Epithelial cell of proximal tubule (primary cell): Measurements from ENCODE around the gene DEFB124. TPM values are rescaled to one million over a fixed set of nuclear protein-coding genes. Genes with fewer than 3 reads are reported as not detected.
"Not testable (repeated sequence)": the region's sequence is repeated elsewhere in the genome, so short reads cannot be mapped to it uniquely, and the experiment has no call there.

Source experiments
- DNase-seq: peaks from one replicate; pipeline ENCODE4 v3.0.0-alpha.2; 2011; ENCODE audit warnings: low read depth
- H3K4me3 ChIP-seq: 2 replicates; pipeline ENCODE4 v1.5.1; 2011; ENCODE audit warnings: low read depth, mild to moderate bottlenecking, low read length
- total RNA-seq: library from RNA; depleted of rRNA; stranded (reverse); fragments of >200 nt; gene quantifications from 2 replicates; pipeline ENCODE4 v1.2.3, GENCODE V29; 2015
- TF ChIP-seq, protein P1 (sequence below): conservative IDR thresholded peaks from 2 replicates; pipeline ENCODE4 v1.5.1; 2012; ENCODE audit warnings: low read depth, mild to moderate bottlenecking, low read length

DEFB124 gene
- total RNA-seq, 1 donor from 2014 or later, result not detected

DNA sequence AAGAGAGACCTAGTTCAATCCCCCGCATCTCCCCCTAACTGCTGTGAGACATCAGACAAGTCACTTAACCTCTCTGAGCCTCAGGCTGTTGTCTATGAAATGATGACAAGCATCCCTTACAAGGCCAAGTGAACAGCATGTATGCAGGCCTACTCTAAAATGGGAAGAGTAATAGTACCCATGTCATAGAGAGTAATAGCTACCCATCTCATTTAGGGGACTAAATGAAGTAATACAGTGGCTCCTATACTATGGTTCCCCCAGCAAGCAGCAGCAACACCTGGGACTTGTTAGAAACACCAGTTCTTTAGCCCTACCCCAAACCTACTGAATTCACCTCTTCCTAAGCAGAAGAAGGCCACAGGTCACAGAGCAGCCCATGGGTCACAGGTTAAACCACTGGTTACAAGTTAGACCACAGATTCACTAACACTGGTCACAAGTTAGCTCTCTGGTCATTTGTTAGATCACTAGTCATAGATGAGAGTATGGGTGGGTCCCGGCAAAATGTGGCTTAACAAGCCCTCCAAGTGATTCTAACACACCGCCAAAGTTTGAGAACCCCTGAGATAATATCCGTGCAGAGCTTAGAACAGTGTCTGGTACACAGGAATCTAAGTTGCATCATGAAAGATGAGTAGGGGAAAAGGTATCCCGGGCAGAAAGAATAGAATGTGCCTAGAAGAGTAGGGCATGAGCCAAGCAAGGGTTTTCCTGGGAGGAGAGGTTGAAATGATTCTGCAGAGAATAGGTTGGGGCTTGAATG is 1.4 kb downstream of the DEFB124 start:
- TF ChIP-seq, protein P1, sequence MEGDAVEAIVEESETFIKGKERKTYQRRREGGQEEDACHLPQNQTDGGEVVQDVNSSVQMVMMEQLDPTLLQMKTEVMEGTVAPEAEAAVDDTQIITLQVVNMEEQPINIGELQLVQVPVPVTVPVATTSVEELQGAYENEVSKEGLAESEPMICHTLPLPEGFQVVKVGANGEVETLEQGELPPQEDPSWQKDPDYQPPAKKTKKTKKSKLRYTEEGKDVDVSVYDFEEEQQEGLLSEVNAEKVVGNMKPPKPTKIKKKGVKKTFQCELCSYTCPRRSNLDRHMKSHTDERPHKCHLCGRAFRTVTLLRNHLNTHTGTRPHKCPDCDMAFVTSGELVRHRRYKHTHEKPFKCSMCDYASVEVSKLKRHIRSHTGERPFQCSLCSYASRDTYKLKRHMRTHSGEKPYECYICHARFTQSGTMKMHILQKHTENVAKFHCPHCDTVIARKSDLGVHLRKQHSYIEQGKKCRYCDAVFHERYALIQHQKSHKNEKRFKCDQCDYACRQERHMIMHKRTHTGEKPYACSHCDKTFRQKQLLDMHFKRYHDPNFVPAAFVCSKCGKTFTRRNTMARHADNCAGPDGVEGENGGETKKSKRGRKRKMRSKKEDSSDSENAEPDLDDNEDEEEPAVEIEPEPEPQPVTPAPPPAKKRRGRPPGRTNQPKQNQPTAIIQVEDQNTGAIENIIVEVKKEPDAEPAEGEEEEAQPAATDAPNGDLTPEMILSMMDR, result no peak
- H3K4me3 ChIP-seq, result no peak overlapping the region
- no peak for DNase-seq

DNA sequence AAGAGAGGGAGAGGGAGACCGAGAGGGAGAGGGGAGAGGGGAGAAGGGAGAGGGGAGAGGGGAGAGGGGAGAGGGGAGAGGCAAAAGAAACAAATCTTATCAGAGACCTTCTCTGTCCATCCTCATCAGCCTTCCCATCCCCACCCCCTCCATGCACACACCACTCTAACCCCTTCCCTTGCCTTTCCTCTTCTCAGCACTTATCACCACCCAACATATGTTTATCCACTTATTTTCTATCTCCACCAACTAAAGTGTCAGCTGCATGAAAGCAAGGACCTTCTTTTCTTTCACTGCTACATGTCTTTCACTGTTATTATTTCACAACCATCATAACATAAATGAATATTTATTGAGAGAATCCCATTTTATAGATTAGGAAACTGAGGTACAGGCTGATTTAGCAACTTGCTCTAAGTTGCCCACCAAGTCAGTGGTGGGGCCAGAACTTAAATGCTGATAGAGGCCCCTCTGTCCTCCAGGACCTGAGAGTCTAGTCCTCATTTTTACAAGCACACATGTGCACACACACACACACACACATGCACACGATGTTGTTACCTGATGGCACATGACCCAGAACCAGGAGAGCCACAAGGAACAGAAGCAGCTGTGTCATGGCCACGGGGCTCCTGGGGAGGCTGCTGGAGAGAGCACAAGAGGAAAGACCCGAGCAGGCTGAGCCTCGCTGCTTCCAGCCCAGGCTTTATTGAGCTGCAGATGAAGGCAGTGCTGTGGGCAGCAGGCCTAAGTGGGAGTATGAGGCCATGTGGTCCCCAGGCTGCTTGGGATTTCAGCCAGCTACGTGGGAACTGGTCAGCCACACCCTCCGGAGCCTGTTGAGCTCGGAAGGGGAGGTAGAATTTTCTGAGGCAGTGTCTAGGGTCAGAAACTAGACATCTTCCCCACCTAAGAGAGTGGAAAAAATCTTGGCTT is 2.3 kb downstream of the DEFB124 start:
- H3K4me3 ChIP-seq, result no peak overlapping the region
- TF ChIP-seq, protein P1, result no peak
- no peak for DNase-seq

DNA sequence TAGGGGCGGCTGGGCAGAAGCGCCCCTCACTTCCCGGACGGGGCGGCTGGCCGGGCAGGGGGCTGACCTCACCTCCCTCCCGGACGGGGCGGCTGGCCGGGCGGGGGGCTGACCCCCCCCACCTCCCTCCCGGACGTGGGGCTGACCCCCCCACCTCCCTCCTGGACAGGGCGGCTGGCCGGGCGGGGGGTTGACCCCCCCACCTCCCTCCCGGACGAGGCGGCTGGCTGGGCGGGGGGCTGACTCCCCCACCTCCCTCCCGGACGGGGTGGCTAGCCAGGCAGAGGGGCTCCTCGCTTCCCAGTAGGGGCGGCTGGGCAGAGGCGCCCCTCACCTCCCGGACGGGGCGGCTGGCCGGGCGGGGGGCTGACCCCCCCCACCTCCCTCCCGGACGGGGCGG is 4.0 kb downstream of the DEFB124 start:
- DNase-seq, H3K4me3 ChIP-seq: not testable (repeated sequence)

DNA sequence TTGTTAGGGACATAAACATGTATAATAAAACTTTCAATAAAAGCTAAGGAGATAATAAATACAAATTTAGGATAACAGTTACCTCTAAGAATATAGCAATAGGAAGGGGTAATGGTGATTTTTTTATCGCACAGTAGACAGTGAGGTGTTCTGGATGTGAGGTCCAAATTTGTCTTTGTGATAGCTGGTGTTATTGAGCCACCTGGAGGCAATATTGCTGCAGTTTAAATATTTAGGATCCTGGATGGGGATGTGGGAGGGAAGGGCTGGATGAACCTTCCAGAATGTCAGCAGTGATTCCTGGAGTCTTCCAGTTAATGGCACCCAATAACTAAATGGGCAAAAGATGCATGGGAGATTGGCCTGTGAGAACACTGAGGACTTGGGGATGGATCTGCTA is 20.6 kb downstream of the DEFB124 start:
- TF ChIP-seq, protein P1, result no peak
- no peak for DNase-seq
- H3K4me3 ChIP-seq, result no peak overlapping the region

DNA sequence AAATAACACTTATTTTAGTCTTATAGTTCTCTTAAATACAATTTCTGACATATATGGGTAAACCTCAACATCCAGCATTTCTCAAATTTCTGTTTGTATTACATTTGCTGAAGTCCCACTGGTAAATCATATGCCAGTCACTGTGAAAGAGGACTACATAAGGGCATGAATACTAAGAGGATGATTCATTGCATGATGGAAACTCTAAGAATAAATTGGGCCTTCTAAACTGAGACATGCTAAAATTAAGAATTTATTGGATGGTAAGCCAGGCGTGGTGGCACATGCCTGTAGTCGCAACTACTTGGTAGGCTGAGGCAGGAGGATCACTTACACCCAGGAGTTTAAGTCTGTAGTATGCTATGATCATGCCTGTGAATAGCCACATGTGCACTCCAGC is 22.4 kb downstream of the DEFB124 start:
- no peak overlapping the region for H3K4me3 ChIP-seq
- TF ChIP-seq, protein P1, result no peak

DNA sequence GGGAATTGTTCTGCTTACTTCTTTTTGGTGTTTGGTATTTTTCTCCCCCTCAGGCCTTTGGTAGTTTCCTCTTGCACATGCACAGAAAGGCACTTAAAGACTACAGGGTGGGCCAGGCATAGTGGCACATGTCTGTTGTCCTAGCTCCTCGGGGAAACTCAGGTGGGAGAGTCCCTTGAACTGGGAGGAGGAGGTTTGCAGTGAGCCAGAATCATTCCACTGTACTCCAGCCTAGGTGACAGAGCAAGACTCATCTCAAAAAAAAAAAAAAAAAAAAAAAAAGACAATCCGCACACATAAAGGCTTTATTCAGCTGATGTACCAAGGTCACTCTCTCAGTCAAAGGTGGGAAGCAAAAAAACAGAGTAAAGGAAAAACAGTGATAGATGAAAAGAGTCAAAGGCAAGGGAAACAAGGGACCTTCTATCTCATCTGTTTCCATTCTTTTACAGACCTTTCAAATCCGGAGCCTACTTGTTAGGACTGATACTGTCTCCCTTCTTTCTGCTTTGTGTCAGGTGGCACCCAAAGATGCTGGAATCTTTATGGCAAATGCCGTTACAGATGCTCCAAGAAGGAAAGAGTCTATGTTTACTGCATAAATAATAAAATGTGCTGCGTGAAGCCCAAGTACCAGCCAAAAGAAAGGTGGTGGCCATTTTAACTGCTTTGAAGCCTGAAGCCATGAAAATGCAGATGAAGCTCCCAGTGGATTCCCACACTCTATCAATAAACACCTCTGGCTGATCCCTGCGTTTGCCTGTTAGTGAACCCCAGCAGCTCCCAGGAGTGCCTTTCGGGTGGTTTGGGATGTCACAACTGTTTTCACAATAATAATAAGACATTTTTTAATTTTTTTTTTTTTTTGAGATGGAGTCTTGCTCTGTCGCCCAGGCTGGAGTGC is 25.2 kb downstream of the DEFB124 start:
- TF ChIP-seq, protein P1, result no peak
- no peak overlapping the region for H3K4me3 ChIP-seq
- no peak for DNase-seq

More for the DNA sequence above, 22.4 kb downstream of the DEFB124 start:
- DNase-seq, result no peak
